SK-N-DZ (cell line): ENCODE results near the gene JAGN1.
"Not testable (repeated sequence)": the region's sequence is repeated elsewhere in the genome, so short reads cannot be mapped to it uniquely, and the experiment has no call there.

Source experiments
- DNase-seq: peaks from one replicate; pipeline ENCODE4 v3.0.0-alpha.2; 2015; ENCODE audit warnings: low spot score

The JAGN1 gene

DNA sequence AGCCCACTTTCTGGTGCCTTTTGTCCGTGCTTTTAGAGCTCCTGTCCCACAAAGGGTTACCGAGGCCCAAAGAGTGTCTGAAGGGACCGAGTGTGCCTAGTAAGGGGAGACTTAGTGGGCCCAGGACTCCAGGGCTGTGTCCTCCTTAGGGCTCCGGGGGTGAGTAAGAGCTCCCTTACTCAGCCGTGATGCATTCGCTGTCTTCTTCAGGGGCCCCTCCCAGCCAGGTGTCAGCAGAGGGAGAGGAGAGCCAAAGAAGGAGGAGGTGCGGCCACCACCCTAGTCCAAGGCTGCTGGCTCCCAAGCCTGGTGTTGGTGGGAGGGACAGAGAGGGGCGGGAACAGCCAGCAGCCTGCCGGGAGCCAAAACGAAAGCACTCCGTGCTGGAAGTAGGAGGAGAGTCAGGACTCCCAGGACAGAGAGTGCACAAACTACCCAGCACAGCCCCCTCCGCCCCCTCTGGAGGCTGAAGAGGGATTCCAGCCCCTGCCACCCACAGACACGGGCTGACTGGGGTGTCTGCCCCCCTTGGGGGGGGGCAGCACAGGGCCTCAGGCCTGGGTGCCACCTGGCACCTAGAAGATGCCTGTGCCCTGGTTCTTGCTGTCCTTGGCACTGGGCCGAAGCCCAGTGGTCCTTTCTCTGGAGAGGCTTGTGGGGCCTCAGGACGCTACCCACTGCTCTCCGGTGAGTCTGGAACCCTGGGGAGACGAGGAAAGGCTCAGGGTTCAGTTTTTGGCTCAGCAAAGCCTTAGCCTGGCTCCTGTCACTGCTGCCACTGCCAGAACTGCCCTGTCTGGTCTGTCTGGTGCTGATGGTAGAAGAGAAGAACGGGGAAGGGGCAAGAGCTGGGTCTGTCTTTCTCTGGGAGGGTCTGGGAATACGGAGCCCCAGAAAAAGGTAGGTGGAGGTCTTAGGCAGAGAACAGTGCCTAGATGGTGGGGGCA lies 26.6 kb downstream of the JAGN1 start, which contains the start of gene IL17RC:
Gene IL17RC, plus strand, starts transcription at position 365 of the 947 bp plus-strand sequence. Its CDS starts 218 bp downstream, at position 583.
- DNase-seq: peak; percentile 83

DNA sequence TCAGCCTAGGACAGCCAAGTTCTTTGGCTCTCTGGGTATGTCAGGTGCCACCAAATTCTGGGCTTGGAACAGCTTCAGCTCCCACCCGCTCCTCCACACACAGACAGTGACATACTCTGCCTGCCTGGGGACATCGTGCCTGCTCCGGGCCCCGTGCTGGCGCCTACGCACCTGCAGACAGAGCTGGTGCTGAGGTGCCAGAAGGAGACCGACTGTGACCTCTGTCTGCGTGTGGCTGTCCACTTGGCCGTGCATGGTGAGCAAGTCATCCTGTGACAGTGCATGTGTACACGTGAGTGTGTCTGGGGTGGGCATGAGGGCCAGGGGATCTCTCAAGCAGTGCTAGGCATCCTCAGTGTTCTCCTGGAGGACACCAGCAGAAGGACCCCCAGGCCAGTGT lies 27.4 kb downstream of the JAGN1 start:
- no peak for DNase-seq

DNA sequence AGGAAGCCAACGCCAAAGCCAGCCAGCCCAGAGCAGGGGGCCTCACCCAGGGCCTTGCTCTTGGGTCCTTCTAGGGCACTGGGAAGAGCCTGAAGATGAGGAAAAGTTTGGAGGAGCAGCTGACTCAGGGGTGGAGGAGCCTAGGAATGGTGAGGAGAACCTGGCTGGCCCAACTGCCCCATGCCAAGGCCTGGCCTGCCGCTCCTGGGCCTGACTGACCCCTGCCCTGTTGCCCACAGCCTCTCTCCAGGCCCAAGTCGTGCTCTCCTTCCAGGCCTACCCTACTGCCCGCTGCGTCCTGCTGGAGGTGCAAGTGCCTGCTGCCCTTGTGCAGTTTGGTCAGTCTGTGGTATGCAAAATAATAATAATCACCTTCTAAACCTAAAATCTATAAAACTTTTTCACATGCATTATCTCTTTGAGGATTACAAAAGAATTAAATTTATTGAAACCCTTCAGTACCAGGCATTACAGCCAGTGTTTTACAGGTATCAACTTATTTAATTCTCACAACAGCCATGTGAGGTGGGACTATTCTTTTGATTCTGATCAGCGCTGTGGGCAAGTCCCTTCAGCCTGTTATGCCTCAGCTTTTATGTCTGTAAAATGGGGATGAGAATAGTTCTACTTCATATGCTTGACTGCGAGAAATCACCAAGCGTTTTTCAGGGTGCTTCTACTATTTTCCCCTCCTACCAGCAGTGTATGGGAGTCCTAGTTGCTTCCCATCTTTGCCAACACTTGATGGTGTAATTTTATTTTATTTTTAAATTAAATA lies 28.0 kb downstream of the JAGN1 start:
- DNase-seq: no peak

DNA sequence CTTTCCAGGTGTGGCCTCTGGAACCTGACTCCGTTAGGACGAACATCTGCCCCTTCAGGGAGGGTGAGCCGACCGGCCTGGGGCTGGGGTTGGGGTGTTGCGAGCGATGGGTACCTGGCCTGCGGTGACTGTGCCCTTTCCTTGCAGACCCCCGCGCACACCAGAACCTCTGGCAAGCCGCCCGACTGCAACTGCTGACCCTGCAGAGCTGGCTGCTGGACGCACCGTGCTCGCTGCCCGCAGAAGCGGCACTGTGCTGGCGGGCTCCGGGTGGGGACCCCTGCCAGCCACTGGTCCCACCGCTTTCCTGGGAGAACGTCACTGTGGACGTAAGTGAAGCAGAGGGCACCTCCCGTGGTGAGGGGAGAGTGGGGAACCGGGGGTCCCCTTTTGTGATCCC lies 37.7 kb downstream of the JAGN1 start:
- no peak for DNase-seq

DNA sequence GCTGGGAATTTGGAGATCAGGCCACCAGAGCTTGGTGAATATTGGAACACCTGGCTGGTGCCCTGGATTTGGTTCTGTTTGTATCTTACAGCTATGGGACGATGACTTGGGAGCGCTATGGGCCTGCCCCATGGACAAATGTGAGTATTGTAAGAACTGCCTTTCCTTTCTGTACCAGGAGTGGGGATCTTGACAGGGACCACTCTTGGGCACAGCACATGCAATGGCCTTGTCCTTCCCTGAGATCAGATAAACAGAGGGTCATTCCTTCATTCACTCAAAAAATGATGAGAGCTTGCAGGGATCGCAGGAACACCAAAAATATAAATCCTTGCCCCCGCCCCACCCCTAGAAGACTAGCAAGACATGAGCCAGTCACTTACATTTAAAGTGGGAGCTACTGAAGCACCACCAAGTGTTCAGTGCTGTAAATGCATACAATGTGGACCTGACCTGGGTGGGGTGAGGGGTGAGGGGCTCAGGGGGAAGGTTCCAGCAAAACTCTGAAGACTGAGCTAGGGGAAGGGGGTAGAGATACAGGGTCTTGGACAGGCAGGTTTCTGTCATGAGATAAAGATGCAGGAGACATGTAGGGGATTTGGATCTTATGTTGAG lies 40.5 kb downstream of the JAGN1 start:
- no peak for DNase-seq

DNA sequence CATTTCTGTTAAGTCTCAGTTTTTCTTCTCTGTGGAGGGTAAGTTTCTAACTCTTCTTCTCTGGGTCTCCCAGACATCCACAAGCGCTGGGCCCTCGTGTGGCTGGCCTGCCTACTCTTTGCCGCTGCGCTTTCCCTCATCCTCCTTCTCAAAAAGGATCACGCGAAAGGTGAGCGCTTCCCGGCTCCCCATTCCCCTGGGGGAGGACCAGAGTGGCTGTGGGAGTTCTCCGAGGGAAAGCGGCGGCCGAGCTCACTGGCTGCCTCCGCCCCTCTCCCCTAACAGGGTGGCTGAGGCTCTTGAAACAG lies 42.1 kb downstream of the JAGN1 start:
- DNase-seq: no peak

DNA sequence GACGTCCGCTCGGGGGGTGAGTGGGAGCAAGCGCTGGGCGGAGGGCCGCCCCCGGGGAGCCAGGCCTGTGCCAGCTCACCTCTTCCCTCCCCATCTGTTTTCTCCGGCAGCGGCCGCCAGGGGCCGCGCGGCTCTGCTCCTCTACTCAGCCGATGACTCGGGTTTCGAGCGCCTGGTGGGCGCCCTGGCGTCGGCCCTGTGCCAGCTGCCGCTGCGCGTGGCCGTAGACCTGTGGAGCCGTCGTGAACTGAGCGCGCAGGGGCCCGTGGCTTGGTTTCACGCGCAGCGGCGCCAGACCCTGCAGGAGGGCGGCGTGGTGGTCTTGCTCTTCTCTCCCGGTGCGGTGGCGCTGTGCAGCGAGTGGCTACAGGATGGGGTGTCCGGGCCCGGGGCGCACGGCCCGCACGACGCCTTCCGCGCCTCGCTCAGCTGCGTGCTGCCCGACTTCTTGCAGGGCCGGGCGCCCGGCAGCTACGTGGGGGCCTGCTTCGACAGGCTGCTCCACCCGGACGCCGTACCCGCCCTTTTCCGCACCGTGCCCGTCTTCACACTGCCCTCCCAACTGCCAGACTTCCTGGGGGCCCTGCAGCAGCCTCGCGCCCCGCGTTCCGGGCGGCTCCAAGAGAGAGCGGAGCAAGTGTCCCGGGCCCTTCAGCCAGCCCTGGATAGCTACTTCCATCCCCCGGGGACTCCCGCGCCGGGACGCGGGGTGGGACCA lies 42.6 kb downstream of the JAGN1 start:
- DNase-seq: peak; percentile 89

DNA sequence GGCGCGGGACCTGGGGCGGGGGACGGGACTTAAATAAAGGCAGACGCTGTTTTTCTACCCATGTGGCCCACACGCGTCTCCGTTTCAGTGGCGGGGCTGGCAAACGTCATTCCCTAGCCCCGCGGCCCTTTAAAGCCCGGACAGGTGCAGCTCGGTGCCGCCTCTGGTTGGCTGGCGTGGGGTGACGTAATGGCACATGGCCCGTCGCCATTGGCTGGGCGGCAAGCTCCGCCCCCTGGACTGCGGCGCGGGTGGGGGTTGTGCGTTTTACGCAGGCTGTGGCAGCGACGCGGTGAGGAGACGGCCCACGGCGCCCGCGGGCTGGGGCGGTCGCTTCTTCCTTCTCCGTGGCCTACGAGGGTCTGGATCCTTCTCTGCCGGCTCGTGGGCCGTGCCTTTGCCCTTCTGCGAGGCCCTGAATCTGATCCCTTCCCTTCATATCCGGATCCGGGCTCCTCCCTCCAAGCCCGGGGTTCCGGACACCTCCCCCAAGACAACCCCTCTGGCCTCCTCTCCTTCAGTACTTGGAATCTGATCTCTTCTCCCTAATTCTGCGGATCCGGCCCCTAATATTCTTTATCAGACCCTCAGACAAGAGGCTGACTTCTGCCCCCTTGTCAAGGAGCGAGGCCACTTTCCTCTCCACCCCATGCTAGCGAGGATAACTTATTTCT lies 43.3 kb downstream of the JAGN1 start, which contains the start of gene CRELD1:
Gene CRELD1, plus strand, starts transcription at position 274 of the 674 bp plus-strand sequence. CDS start 605 bp downstream, outside the sequence.
- peak; percentile 99 for DNase-seq

DNA sequence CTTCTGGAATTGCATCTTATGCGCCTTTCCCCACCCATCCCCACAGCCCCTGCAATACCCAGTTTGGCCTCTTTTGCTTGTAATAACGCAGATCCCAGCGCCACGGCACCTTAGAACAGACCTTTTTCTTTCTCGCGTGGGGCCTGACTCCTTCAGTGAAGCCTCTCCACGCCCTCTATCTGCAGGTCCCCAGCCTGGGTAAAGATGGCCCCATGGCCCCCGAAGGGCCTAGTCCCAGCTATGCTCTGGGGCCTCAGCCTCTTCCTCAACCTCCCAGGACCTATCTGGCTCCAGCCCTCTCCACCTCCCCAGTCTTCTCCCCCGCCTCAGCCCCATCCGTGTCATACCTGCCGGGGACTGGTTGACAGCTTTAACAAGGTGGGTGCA lies 43.8 kb downstream of the JAGN1 start:
- DNase-seq: no peak

DNA sequence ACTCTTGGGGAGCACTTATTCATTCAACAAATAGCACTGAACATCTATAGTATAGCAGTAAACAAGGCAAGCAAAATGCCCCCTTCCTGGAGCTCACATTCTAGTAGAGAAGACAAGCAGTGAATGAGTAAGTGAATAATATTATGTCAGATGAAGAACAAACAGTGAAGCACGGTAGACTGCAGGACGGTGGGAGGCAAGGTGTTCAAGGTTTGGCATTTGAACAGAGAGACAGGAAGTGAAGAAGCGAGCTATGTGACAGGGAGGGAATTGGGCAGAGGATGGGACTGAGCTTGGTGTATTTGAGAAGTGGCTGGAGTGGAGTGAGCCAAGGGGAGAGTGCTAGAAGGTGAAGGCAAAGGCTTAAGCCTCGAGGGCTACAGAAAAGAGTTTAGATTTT lies 44.6 kb downstream of the JAGN1 start:
- DNase-seq: no peak

DNA sequence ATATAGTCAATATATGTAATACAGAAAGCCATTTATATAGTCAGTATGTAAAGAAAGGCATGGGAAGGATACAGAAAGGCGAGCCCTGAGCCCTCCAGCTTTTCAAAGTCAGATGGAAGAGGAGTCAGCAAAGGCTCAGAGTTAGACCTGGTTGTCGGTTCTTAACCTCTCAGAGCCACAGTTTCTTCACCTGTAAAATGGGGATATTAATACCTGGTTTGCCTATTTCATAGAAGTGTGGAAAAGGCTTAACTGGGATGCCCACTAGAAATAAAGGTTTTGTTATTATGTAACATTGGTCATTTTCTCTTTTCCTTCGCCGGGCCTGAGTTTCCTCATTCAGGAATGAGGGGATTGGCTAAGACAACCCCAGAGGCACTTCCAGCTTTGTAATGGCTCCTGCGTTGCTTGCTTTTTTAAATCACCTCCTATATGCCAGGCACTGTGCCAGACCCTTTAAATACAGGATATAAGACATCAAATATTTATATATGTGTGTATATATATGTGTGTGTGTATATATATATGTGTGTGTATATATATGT lies 45.6 kb downstream of the JAGN1 start:
- no peak for DNase-seq

DNA sequence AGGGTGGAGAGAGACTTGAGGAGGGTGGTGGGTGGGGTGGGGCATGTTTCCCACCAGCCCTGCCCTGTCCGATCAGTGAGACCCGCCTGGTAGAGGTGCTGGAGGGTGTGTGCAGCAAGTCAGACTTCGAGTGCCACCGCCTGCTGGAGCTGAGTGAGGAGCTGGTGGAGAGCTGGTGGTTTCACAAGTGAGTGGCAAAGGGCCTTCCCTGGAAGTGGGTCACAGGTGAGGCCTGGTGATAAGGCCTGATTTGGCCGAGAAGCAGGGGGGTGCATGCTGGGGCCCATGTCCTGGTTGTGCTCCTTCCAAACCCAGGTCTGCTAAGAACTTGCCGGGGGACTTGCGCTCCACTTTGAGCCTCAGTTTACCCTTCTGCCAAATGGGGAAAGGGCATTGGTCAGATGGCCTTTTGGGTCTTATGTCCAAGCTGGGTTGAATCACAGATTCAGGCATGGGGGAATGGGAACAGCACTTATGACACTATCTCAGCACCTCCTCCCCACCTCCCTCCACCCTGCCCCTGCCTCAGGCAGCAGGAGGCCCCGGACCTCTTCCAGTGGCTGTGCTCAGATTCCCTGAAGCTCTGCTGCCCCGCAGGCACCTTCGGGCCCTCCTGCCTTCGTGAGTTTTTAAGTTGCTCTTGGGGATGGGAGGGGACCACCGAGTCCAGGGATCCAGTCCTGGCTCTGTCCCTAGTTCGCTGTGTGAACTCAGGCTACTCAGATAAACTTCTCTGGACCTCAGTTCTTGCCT lies 47.3 kb downstream of the JAGN1 start:
- no peak for DNase-seq

DNA sequence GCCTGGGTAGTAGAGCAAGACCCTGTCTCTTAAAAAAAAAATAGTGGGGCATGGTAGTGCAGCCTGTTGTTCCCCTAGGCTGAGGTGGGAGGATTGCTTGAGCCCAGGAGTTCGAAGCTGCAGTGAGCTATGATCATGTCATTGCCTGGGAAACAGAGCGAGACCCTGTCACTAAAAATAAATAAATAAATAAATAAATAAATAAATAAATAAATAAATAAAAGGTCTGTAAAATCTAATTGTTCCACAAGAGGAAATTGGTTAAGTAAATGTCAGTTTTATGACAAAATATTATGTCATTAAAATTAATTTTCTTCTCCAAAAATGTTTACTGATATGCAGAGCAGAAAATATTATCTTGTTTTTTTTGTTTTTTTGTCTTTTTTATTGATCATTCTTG lies 48.6 kb downstream of the JAGN1 start:
- DNase-seq: no peak

DNA sequence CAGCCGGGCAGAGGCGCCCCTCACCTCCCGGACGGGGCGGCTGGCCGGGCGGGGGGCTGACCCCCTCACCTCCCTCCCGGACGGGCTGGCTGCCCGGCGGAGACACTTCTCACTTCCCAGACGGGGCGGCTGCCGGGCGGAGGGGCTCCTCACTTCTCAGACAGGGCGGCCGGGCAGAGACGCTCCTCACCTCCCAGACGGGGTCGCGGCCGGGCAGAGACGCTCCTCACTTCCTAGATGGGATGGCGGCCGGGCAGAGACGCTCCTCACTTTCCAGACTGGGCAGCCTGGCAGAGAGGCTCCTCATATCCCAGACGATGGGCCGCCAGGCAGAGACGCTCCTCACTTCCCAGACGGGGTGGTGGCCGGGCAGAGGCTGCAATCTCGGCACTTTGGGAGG lies 49.5 kb downstream of the JAGN1 start:
- not testable (repeated sequence) for DNase-seq

DNA sequence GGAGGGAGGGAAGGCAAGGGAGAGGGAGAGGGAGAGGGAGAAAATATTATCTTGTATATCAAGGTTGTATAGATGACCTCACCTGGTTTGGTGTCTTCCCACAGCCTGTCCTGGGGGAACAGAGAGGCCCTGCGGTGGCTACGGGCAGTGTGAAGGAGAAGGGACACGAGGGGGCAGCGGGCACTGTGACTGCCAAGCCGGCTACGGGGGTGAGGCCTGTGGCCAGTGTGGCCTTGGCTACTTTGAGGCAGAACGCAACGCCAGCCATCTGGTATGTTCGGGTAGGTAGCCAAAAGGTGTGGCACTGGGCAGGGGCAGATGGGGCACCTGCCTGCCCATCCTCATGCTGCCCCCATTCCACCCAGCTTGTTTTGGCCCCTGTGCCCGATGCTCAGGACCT lies 50.3 kb downstream of the JAGN1 start:
- no peak for DNase-seq

DNA sequence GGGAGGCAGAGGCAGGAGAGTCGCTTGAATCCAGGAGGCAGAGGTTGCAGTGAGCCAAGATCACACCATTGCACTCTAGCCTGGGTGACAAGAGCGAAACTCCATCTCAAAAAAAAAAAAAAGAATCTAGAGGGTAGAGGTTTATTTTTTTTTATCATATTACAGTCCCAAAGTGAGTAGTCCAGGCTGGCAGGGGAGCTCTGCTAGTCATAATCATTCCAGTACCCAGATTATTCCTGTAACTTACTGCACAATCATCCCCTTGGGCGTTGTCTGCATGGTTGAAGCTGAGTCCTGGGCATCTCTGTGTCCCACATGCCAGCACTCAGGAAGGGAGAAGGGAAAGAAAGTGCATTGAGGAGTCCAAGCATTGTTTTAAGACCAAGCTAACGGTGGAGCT lies 51.8 kb downstream of the JAGN1 start:
- DNase-seq: no peak

DNA sequence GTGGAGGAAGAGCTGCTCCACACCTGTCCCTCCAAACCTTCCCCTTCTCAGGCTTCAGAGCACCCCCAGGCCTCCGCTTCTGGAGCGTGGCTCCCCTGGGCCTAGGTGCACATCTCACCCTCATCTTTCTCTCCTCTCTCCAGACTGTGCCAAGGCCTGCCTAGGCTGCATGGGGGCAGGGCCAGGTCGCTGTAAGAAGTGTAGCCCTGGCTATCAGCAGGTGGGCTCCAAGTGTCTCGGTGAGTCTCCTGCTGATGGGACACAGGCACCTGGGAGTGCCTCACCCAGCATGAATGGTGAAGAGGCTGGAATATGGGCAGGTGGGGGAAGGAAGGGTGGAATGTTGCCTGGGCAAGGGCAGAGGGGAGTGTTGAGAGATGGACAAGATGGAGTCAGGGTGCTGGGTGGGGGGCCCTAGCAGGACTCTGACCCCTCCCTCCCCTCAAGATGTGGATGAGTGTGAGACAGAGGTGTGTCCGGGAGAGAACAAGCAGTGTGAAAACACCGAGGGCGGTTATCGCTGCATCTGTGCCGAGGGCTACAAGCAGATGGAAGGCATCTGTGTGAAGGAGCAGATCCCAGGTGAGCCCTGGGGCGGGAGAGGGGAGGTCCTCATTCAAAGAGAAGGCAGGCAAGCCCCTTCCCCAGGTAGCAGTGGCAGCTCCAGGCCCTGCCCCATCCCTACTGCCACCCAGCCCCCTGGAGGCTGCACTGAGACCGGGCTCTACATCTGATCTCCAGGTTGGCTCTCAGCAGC lies 52.7 kb downstream of the JAGN1 start:
- no peak for DNase-seq
